HG03342 (cell line): ENCODE measurements around the gene TNFSF15.
"Not testable (repeated sequence)": the region's sequence is repeated elsewhere in the genome, so short reads cannot be mapped to it uniquely, and the experiment has no call there.

ENCODE experiments used
- ATAC-seq: cut with Tn5 transposase; IDR thresholded peaks from one replicate; pipeline ENCODE4 v1.9.1; 2021; ENCODE audit warnings: mild to moderate bottlenecking, moderate library complexity; ENCODE audit not compliant: unreplicated experiment

The TNFSF15 gene

DNA sequence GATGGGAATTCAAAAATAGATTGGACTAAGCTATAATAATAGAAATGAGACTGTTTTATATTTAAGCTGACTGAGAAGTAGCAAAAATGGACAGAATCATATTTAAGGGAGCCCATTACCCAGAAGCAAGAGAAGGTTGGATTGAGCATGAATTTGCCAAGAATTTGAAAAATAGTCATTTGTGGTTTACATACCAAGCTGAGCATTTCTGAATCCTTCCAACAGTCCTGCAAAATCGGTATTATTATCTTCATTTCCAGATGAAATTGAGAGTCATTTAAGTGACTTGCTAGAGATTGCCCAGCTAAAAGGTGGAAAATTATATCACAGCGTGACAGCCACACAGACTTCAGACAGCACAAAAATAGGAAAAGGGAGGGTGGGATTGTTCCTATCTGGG is 48.4 kb downstream of the TNFSF15 start:
- ATAC-seq, result no peak

DNA sequence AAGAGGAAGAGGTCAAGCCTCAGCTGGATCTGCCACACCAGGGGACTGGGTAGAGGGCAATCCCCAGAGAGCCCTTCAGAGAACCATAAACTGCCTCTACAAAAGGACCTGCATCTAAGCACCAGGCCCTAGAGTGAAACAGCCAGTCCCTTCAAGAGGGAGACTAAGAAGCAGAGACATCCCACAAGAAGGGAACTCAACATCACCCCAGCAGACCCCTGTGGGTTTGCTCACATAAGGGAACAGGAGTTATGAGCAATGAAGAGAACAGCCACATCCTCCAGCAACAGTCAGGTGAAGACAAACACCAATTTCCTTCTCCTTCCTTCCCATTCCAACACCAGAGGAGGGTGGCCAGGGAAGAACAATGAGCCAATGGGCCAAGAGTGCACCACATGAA is 48.9 kb downstream of the TNFSF15 start:
- no peak for ATAC-seq

DNA sequence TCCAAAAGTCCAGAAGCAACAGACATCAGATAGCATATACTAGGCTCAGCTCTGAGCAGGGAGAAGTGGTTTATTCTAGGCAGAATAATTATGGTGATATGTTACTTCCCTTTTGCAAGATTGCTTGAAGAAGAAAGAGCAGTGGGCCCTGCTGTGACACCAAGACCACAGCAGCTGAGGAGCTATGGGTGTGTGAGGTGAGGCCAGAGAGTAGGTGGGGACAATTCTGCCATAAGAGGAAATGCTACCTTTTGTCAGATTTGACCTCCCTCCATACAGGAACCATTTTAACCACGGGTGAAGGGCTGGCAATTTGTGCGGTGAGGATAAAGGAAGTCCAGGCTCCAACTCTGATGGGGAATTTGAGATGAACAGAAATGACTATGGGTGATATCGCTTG is 51.3 kb downstream of the TNFSF15 start:
- no peak for ATAC-seq

DNA sequence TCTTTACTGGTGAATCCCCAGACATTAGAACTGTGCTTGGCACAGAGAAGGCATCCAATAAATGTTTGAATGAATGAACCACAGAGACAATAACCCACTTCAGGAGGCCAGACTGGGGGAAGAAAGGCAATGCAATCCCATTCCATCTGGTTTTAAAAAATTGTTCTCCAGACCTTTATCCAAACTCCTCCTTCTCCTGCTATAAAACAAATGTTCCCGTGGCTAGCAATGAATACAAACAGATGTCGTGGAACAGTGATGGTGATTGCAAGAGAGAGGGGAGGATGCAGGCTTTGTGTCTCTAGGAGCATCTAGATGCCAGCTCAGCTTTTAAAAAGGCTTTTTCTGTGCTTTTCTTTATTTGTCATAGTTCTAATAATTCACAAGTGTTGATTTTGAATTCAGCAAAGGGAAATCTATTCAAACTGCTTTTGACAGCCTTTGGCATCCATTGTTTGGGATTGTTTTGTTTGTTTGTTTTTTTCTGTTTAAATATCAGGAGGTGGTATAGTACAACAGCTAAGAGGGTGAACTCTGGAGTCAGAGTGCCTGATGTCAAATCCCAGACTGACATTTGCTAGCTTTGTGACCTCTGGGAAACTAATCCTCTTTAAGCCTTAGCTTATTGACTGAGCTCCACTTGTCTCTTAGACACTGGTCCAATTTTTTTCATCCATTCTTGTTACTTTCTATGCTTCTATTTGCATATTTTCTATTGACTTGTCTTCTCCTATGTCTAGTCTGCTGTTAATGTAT is 59.1 kb downstream of the TNFSF15 start:
- ATAC-seq, result no peak

DNA sequence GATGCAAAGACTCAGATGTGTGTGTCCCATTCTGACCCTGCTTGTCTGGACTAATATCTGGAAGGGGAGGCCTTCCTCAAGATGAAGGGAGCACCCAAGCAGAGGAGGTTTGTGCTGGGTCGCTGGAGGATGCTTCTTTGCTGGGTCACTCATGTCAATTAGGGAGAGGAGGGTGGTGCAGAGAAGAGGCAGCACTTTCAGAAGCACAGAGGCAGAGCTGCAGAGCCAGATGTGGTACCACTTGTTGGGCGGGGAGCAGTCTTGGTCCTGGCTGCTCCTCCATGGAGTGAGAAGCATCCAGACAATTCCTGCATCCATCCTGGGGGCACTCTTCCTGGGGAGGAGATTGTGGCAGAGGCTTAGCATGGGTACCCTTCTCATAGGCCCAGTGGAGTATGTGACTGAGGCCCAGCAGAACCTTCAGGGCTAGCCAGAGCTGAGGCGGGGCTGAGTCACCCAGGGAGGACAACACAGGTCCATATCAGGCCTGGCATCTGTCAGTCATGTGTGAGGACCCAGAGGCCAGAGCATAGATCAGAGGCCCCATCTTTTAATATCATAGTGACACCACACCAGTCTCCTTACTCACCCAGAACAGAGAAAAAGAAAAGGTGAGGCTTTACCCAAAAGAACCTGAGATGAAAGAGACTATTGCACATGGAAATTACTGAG is 59.8 kb downstream of the TNFSF15 start:
- no peak for ATAC-seq

DNA sequence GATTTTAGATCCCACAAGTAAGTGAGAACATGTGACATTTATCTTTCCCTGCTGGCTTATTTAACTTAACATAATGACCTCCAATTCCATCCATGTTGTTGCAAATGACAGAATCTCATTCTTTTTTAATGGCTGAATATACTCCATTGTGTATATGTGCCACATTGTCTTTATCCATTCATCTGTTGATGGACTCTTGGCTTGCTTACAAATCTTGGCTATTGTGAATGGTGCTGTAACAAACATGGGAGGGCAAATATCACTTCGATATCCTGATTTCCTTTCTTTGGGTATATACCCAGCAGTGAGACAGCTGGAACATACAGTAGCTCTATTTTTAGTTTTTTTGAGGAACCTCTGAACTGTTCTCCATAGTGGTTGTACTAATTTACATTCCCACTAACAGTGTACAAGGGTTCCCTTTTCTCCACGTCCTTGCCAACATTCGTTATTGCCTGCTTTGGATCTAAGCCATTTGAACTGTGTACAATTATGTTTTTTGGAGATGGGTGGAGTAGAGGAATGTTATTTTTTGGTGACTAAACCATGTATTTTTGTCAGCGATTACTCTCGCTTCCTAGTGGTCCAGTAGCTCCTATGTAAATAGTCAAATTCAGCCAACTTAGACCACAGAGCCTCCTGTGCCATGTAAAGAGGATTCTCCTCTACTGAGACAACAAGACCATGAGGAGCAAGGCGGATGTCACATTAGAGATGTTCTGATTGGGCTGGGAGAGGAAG is 60.6 kb downstream of the TNFSF15 start:
- ATAC-seq, result no peak

DNA sequence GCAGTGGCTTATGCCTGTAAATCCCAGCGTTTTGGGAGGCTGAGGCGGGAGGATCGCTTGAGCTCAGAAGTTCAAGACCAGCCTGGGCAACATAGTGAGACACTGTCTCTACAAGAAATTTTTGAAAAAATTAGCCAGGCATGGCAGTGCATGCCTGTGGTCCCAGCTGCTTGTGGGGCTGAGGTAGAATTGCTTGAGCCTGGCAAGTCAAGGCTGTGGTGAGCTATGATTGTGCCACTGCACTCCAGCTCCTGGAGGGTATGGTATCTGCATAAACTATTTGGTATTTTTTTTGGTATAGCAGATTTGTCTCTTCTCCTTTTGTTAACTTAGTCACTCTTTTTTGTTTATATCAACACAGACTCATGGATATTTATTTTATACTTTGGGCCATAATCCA is 62.4 kb downstream of the TNFSF15 start:
- no peak for ATAC-seq

DNA sequence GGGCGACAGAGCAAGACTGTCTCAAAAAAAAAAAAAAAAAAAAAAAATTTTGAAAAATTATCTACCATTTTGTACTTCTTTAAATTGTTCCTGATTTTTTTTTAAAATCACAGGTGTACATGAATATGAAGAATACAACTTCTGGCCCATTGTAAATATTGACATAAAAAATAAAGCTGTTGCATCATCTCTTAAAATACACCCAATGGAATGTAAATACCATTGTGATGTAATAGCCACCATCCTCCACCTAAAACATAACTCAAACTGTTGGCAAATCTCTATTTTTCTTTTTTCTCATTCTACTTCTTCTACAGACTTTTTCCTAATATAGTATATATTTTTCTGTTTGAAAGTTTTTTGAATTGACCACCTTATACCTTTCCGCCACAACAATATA is 62.9 kb downstream of the TNFSF15 start:
- no peak for ATAC-seq

DNA sequence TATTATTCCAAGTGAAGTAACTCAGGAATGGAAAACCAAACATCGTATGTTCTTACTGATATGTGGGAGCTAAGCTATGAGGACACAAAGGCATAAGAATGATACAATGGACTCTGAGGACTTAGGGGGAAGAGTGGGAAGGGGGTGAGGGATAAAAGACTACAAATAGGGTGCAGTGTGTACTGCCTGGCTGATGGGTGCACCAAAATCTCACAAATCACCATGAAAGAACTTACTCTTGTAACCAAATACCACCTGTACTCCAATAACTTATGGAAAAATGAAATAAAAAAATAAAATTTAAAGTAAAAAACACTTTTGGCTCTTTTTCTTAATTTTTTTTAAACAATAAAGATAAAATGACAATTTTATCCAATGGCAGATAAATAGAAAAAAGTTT is 64.3 kb downstream of the TNFSF15 start:
- not testable (repeated sequence) for ATAC-seq

DNA sequence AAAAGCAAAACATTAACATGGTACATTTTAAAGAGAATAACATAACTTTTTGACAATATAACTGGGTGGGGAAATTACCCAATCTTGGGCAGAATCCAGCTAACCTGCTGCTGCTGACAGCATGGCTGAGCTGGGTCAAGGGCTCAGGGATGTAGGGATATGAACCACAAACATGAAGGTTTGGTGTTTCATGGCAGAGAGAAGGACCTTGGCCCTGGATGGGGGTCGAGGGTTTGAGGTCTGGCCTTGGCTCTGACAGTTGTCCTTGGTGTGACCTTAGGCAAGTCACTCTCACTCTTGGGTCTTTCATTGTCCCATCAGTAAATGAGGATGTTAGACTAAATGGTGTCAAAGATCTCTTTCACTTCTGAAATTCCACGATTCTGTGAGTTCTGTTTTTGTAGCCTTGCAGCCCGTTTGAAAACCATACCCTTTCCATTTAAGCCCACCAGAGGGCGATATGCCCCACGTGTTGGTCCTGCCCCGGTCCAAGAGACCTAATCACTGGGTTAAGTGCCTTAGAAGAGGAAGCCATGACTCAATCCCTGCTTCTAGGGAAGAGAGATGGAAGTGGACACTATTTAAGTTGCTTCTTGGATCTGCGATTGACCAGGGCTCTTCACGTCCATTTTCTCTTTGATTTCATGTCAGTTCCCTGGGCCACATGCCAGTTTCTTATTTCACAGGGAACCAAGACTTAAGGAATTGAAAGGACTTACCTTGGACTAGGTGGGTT is 67.1 kb downstream of the TNFSF15 start:
- peak; percentile 84 for ATAC-seq

DNA sequence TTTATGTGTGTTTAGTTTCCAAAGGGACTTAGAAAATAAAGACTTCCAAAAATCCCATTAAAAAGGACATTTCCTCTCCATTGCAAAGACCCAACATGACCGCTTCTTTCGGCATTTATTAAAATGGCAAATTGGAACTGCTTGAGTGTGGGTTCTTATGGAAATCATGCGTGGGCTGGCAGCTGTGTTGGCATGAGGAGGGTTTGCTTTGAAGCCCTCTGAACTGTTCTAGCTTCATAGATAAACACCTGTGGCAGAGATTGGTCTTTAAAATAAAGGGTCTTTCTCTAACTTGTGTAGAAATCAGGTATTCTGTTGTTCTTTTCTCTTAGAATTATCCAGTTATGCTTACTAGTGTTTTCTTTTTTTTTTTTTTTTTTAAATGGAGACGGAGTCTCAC is 68.0 kb downstream of the TNFSF15 start:
- no peak for ATAC-seq

DNA sequence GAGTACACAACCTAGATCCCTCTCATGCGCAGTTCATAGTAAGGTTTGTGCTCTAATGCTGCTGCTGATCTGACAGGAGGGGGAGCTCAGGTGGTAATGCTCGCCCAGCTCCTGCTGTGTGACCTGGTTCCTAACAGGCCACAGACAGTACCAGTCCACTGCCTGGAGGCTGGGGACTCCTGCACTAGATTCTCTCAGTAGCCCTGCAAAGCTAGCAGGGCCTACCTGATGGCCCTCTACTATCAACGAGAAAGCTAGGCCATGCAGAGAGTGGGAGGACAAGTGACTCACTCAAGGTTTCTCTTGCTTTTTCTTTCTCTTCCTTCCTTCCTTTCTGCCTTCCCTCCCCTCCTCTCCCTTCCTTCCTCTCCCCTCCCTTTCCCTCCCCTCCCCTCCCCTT is 68.7 kb downstream of the TNFSF15 start:
- no peak for ATAC-seq

DNA sequence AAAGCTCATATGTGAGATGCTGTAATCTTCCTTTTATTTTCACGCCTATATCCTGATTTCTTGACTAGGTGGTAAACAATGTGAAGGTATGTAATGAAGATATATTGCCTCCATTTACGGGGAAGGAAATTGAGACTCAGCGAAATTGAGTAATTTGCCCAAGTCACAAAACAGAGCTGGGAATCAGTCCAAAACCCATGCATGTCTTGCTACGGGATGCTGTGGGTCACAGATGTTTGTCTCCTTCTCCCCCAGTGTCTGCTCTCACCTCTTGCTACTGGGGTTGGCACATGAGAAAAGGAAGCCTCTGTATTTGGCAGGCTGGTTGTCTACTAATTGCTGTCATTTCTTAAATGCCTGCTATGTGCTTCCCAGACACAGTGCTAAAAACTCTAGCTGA is 70.1 kb downstream of the TNFSF15 start:
- no peak for ATAC-seq

DNA sequence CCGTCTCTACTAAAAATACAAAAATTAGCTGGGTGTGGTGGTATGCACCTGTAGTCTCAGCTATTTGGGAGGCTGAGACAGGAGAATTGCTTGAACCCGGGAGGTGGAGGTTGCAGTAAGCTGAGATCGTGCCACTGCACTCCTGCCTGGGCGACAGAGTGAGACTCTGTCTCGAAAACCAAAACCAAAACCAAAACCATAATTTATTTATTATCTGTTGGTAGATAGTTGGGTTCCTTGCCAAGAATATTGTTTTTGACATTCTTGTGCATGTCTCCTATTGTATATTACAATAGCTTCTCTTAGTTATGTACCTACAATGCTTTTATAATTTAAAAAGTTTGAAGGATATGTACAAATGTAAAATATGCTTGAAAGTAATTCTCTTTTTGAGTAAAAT is 70.7 kb downstream of the TNFSF15 start:
- ATAC-seq, result not testable (repeated sequence)
